Neutrophil (primary cell): ENCODE results near the gene CPPED1.

Experiments
- H3K27ac ChIP-seq: fragments of 200-600 bp; sonication (generic); 2 replicates; pipeline ENCODE4 v1.5.1; 2016; ENCODE audit warnings: mild to moderate bottlenecking, moderate library complexity
- H3K27me3 ChIP-seq: fragments of 200-600 bp; sonication (generic); 2 replicates; pipeline ENCODE4 v1.6.0; 2016; ENCODE audit warnings: mild to moderate bottlenecking
- H3K36me3 ChIP-seq: fragments of 200-600 bp; sonication (generic); 2 replicates; pipeline ENCODE4 v1.5.1; 2017
- H3K4me1 ChIP-seq, 2 experiments: fragments of 200-600 bp in 1 of 2; sonication (generic) in 1 of 2; 1 replicate in 1 of 2; 2 replicates in 1 of 2; pipeline versions ENCODE4 v1.5.1 to v1.6.1; 2013 to 2016; ENCODE audit warnings: low read depth in 1 of 2, low read length in 1 of 2, mild to moderate bottlenecking in 1 of 2, moderate library complexity in 1 of 2; ENCODE audit not compliant: control insufficient read depth in 1 of 2, insufficient read depth in 1 of 2
- H3K4me3 ChIP-seq, 2 experiments: fragments of 200-600 bp in 1 of 2; sonication (generic) in 1 of 2; 1 replicate in 1 of 2; 2 replicates in 1 of 2; pipeline ENCODE4 v1.5.1; 2013 to 2016; ENCODE audit warnings: low read depth in 1 of 2, low read length in 1 of 2, mild to moderate bottlenecking in 1 of 2, moderate library complexity in 1 of 2
- H3K9me3 ChIP-seq: fragments of 200-600 bp; sonication (generic); 2 replicates; pipeline ENCODE4 v1.5.1; 2016
- CTCF ChIP-seq: fragments of 200-600 bp; sonication (generic); IDR thresholded peaks from 2 replicates; pipeline ENCODE4 v1.5.1; 2016; ENCODE audit warnings: antibody characterized with exemption

Gene CPPED1

GRCh38 chr16:12675852-12676251, 127.8 kb downstream of the CPPED1 start:
- H3K4me1 ChIP-seq: peaks cover 0 to 10% of the 10 kb centered on the region in 2 experiments

GRCh38 chr16:12675046-12675445, 128.6 kb downstream of the CPPED1 start:
- H3K36me3 ChIP-seq: peaks cover 56% of the 10 kb centered on the region

More at GRCh38 chr16:12675852-12676251, 127.8 kb downstream of the CPPED1 start:
- Histone ChIP-seq H3K27me3 (no peaks in the 10 kb centered on the region), H3K36me3 (peaks cover 58% of the 10 kb centered on the region), H3K9me3 (no peaks in the 10 kb centered on the region), H3K4me3 (no peak overlapping the region), H3K27ac (no peak overlapping the region)
- TF ChIP-seq CTCF: no peak

GRCh38 chr16:12674524-12674923, 129.2 kb downstream of the CPPED1 start:
- no peaks in the 10 kb centered on the region for H3K9me3 ChIP-seq
- H3K27me3 ChIP-seq: no peaks in the 10 kb centered on the region
- H3K4me3 ChIP-seq: no peak overlapping the region
- H3K4me1 ChIP-seq: peaks cover 0 to 10% of the 10 kb centered on the region in 2 experiments
- H3K27ac ChIP-seq: peak overlapping the region; percentile 35
- no peak for TF ChIP-seq CTCF
- H3K36me3 ChIP-seq: peaks cover 60% of the 10 kb centered on the region

More at GRCh38 chr16:12675046-12675445, 128.6 kb downstream of the CPPED1 start:
- Histone ChIP-seq H3K4me1 (peaks cover 0 to 10% of the 10 kb centered on the region in 2 experiments), H3K9me3 (no peaks in the 10 kb centered on the region), H3K4me3 (no peak overlapping the region), H3K27ac (no peak overlapping the region), H3K27me3 (no peaks in the 10 kb centered on the region)
- TF ChIP-seq CTCF: no peak

GRCh38 chr16:12674071-12674470, 129.6 kb downstream of the CPPED1 start:
- no peak for TF ChIP-seq CTCF
- no peaks in the 10 kb centered on the region for H3K27me3 ChIP-seq
- H3K36me3 ChIP-seq: peaks cover 59% of the 10 kb centered on the region
- H3K27ac ChIP-seq: peak overlapping the region; percentile 35
- H3K4me1 ChIP-seq: peaks cover 0 to 10% of the 10 kb centered on the region in 2 experiments
- H3K9me3 ChIP-seq: no peaks in the 10 kb centered on the region
- no peak overlapping the region for H3K4me3 ChIP-seq

GRCh38 chr16:12673466-12673865, 130.2 kb downstream of the CPPED1 start:
- H3K27ac ChIP-seq: no peak overlapping the region
- TF ChIP-seq CTCF: no peak
- H3K9me3 ChIP-seq: no peaks in the 10 kb centered on the region
- H3K27me3 ChIP-seq: no peaks in the 10 kb centered on the region
- H3K4me3 ChIP-seq: no peak overlapping the region
- H3K36me3 ChIP-seq: peaks cover 59% of the 10 kb centered on the region
- H3K4me1 ChIP-seq: peaks cover 0 to 10% of the 10 kb centered on the region in 2 experiments

GRCh38 chr16:12672986-12673385, 130.7 kb downstream of the CPPED1 start:
- H3K36me3 ChIP-seq: peaks cover 59% of the 10 kb centered on the region
- no peaks in the 10 kb centered on the region for H3K9me3 ChIP-seq
- peaks cover 0 to 10% of the 10 kb centered on the region in 2 experiments for H3K4me1 ChIP-seq
- no peak overlapping the region for H3K27ac ChIP-seq
- no peak for TF ChIP-seq CTCF
- no peak overlapping the region for H3K4me3 ChIP-seq
- H3K27me3 ChIP-seq: no peaks in the 10 kb centered on the region
